ENCODE results near the gene SRRT.
A peak's percentile ranks its signal among the peaks of the same experiment; 100 is the strongest.
"Not testable (repeated sequence)": the region's sequence is repeated elsewhere in the genome, so short reads cannot be mapped to it uniquely, and the experiment has no call there.

The SRRT gene
- total RNA-seq = 142 to 245 reads per million in 2 experiments

- peak; percentile 98 for DNase-seq (ENCODE audit: low read depth)
Observed at GRCh38 chr7:100874577-100875355, at the start of gene SRRT. SRRT (plus strand) TSS chr7:100875103; CDS start chr7:100875591, 488 bp downstream.

GRCh38 chr7:100825215-100825671 lies 49.7 kb upstream of the SRRT start:
- DNase-seq (ENCODE audit: low read depth) = no peak

GRCh38 chr7:100825751-100826513 lies 49.0 kb upstream of the SRRT start:
- DNase-seq (ENCODE audit: low read depth) = no peak

GRCh38 chr7:100826514-100827329 lies 48.2 kb upstream of the SRRT start:
- no peak for DNase-seq (ENCODE audit: low read depth)

GRCh38 chr7:100827330-100828226 lies 47.3 kb upstream of the SRRT start, which contains the start of gene EPHB4:
EPHB4 (minus strand) TSS chr7:100827523; CDS start chr7:100827030, 493 bp downstream.
- no peak for DNase-seq (ENCODE audit: low read depth)

GRCh38 chr7:100829150-100829716 lies 45.7 kb upstream of the SRRT start:
- DNase-seq (ENCODE audit: low read depth) = no peak

- no peak for DNase-seq (ENCODE audit: low read depth)
Observed at GRCh38 chr7:100830396-100830795, 44.5 kb upstream of the SRRT start.

DNA sequence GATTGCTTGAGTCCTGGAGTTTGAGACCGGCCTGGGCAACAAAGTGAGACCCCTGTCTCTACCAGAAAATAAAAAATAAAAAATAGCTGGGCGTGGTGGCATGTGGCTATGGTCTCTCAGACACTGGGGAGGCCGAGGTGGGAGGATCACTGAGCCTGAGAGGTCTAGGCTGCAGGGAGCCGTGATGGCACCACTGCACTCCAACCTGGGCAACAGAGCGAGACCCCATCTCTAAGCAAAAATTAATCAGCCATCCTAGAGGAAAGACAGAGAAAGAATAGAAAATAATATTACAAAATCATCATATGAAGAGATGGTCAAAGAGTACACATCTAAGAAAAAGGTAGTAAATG lies 42.6 kb upstream of the SRRT start:
- DNase-seq (ENCODE audit: low read depth) = no peak

DNA sequence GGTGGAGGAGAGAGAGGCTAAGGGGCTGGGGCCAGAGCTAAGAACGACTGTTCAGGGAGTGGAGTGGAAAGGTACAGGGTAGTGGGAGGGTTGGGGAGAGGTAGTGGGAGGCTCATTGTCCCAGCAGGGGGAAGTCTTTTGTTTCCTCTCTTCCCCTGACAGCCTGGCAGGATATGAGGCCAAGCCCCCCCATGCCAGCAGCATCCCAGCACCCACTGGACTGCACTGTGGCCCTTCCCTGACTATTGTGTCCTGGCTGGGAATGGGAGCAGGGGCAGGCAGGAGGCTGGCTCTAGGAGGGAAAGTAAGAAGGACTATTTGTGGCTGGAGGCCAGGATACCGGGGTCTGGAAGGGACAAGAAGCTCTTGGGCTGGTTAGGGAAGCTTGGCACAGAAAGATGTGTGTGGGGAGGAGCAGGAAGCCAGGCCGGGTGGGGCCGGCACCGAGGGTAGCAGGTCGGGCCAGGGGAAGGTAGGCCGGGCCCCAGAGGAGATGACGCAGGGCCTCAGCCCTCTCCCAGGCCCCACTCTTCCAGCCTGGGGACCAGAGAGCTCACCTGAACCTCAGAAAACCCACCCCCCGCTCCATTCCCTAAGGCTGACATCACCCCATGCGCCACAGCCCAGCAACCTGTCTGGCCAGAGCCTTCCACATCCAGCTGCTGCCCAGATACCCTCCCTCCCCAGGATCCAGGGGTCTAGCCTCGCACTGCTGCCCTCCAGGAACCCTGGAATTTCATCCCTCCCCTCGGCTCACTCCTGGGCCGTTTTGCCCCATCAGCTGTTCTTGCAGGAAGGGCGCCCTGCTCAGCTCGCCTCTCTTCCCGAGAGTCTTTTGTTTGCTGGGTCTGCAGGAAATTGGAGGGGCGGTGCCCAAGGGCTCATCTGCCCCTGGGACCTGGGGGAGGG lies 38.7 kb upstream of the SRRT start:
- DNase-seq (ENCODE audit: low read depth) = no peak

GRCh38 chr7:100836812-100837098 lies 38.1 kb upstream of the SRRT start:
- DNase-seq (ENCODE audit: low read depth) = no peak

DNA sequence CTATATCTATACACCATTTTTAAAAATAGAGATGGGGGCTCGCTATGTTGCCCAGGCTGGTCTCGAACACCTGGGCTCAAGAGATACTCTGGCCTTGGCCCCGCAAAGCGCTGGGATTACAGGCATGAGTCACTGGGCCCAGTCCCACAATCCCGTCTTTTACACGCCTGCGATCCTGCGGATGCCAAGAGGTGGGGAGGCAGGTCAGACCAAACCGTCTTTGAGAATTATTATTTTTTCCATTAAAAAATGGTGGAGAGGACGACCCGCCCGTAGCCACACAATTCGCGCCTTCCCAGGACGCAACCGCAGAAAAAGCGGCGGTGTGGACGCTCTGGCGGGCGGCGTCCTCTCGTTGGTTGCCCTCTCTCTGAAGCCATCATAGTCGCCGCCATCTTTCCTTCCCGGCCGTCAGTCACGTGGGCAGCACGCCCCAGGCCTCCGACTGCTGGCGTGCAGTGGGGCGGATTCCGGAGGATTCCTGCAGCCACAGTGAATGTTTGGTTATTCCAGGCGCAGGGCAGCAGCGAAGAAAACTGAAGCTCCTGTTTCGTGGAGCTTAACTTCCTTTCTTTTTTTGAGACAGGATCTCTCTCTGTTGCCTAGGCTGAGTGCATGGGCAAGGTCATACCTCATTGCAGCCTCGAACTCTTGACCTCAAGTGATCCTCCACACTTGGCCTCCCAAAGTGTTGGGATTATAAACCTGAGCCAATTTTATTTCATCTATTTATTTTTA lies 37.6 kb upstream of the SRRT start:
- DNase-seq (ENCODE audit: low read depth) = peak; percentile 56

- no peak for DNase-seq (ENCODE audit: low read depth)
Observed at GRCh38 chr7:100839361-100839760, 35.5 kb upstream of the SRRT start.

GRCh38 chr7:100840470-100841100 lies 34.3 kb upstream of the SRRT start:
- DNase-seq (ENCODE audit: low read depth) = no peak

DNA sequence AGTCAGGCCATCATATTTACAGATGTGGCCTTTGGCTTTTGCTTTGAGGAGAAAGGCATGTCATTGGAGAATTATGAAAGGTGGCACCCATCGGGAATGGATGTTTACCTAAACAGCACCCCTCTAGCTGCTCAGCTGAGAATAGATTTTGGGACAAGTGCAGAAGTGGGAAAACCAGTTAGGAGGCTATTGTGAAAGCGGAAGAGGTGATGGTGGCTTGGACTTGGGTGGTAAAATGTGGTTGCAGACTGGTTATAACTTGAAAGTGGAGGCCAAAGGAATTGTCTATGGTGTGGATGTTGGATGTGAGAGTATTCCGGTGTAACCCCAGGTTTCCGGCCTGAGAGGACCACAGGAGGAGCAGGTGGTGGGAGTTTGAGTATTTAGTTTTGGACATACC lies 27.5 kb upstream of the SRRT start:
- DNase-seq (ENCODE audit: low read depth) = no peak

- DNase-seq (ENCODE audit: low read depth) = peak; percentile 74
Observed at GRCh38 chr7:100852048-100852872, 22.6 kb upstream of the SRRT start, which contains the start of gene SLC12A9. SLC12A9 (plus strand) TSS chr7:100852713; CDS start chr7:100854198, 1,485 bp downstream.

DNA sequence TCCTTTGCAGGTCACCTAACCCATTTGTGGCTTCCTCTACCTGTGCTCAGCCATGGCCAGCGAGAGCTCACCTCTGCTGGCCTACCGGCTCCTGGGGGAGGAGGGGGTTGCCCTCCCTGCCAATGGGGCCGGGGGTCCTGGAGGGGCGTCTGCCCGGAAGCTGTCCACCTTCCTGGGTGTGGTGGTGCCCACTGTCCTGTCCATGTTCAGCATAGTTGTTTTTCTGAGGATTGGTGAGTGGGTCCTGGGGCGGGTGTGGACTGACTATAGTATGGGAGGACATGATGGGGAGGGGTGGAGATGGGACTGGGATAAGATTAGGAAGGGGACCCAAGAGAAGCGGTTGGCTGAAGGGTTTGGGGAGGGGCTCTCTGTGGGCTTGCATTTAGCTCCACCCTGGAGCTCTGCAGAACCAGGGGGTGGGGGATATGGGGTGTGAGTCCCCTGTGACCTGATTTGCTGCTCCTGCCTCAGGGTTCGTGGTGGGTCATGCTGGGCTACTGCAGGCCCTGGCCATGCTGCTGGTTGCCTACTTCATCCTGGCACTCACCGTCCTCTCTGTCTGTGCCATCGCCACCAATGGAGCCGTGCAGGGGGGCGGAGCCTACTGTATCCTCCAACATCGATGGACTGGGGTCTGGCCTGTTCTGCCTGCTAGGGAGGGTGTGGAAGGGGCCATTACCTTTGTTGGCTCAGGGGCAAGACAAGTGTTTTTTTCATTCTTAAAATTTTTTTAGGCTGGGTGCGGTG lies 20.6 kb upstream of the SRRT start:
- DNase-seq (ENCODE audit: low read depth) = no peak

GRCh38 chr7:100854899-100855298 lies 20.0 kb upstream of the SRRT start:
- DNase-seq (ENCODE audit: low read depth) = not testable (repeated sequence)
